RWPE2 (cell line): ENCODE data around the gene DCAF4L1.

Source experiments
- ATAC-seq: fragments of 200-7000 bp; cut with Tn5 transposase; 3 replicates; pipeline ENCODE4 v1.9.1; 2021; ENCODE audit warnings: low read depth
- DNase-seq: peaks from one replicate; pipeline ENCODE4 v3.0.0-alpha.2; 2020; ENCODE audit warnings: low spot score
- H3K27ac ChIP-seq: fragments of 450-650 bp; 2 replicates; pipeline ENCODE4 v1.5.1; 2017; ENCODE audit warnings: mild to moderate bottlenecking; ENCODE audit not compliant: poor library complexity, severe bottlenecking
- H3K27me3 ChIP-seq: fragments of 250-450 bp; sonication (Bioruptor Pico); 2 replicates; pipeline ENCODE4 v1.5.1; 2021; ENCODE audit warnings: mild to moderate bottlenecking, moderate library complexity; ENCODE audit not compliant: insufficient read depth, poor library complexity, severe bottlenecking
- H3K36me3 ChIP-seq: fragments of 250-450 bp; sonication (Bioruptor Pico); 2 replicates; pipeline ENCODE4 v1.5.1; 2020; ENCODE audit warnings: low read depth, mild to moderate bottlenecking, moderate library complexity
- H3K4me1 ChIP-seq: fragments of 250-450 bp; sonication (Bioruptor Pico); 2 replicates; pipeline ENCODE4 v1.5.1; 2021; ENCODE audit warnings: mild to moderate bottlenecking, moderate library complexity; ENCODE audit not compliant: insufficient read depth, poor library complexity, severe bottlenecking
- H3K4me3 ChIP-seq: fragments of 250-450 bp; sonication (Bioruptor Pico); 2 replicates; pipeline ENCODE4 v1.5.1; 2021; ENCODE audit warnings: mild to moderate bottlenecking, moderate library complexity; ENCODE audit not compliant: severe bottlenecking
- H3K9me3 ChIP-seq: fragments of 250-450 bp; sonication (Bioruptor Pico); 2 replicates; pipeline ENCODE4 v1.5.1; 2021; ENCODE audit warnings: mild to moderate bottlenecking, moderate library complexity; ENCODE audit not compliant: severe bottlenecking
- CTCF ChIP-seq: fragments of 450-650 bp; IDR thresholded peaks from one replicate; pipeline ENCODE4 v1.5.1; 2017; ENCODE audit warnings: mild to moderate bottlenecking, moderate library complexity; ENCODE audit not compliant: poor library complexity, severe bottlenecking

DCAF4L1 gene

GRCh38 chr4:41999321-41999720, 17.8 kb downstream of the DCAF4L1 start:
- no peaks in the 10 kb centered on the region for H3K9me3 ChIP-seq
- ATAC-seq, result no peak
- peaks cover 3% of the 10 kb centered on the region for H3K4me1 ChIP-seq
- no peak overlapping the region for H3K4me3 ChIP-seq
- TF ChIP-seq CTCF, result no peak
- no peak overlapping the region for H3K27ac ChIP-seq
- no peaks in the 10 kb centered on the region for H3K27me3 ChIP-seq
- no peak for DNase-seq
- peaks cover 39% of the 10 kb centered on the region for H3K36me3 ChIP-seq

GRCh38 chr4:42008011-42008786, 26.6 kb downstream of the DCAF4L1 start:
- Histone ChIP-seq H3K9me3 (peaks cover 2% of the 10 kb centered on the region), H3K27me3 (no peaks in the 10 kb centered on the region), H3K36me3 (peaks cover 60% of the 10 kb centered on the region), H3K27ac (no peak overlapping the region), H3K4me3 (no peak overlapping the region), H3K4me1 (peaks cover 3% of the 10 kb centered on the region)
- no peak for TF ChIP-seq CTCF
- no peak for DNase-seq
- ATAC-seq, result no peak

GRCh38 chr4:42015438-42015837, 33.9 kb downstream of the DCAF4L1 start:
- no peak for TF ChIP-seq CTCF
- Histone ChIP-seq H3K27ac (no peak overlapping the region), H3K9me3 (peaks cover 2% of the 10 kb centered on the region), H3K36me3 (peaks cover 46% of the 10 kb centered on the region), H3K4me1 (no peaks in the 10 kb centered on the region), H3K27me3 (no peaks in the 10 kb centered on the region), H3K4me3 (no peak overlapping the region)
- no peak for ATAC-seq
- no peak for DNase-seq

GRCh38 chr4:42018451-42018850, 36.9 kb downstream of the DCAF4L1 start:
- H3K27ac ChIP-seq, result no peak overlapping the region
- TF ChIP-seq CTCF, result no peak
- H3K36me3 ChIP-seq, result peaks cover 52% of the 10 kb centered on the region
- H3K9me3 ChIP-seq, result no peaks in the 10 kb centered on the region
- no peak for ATAC-seq
- H3K4me1 ChIP-seq, result no peaks in the 10 kb centered on the region
- DNase-seq, result no peak
- no peak overlapping the region for H3K4me3 ChIP-seq
- H3K27me3 ChIP-seq, result no peaks in the 10 kb centered on the region
